A673 (cell line): ENCODE data around the gene SEC14L3.

Experiments
- EZH2 ChIP-seq: fragments of 200-600 bp; sonication (generic); IDR thresholded peaks from 2 replicates; pipeline ENCODE4 v1.6.1; 2017; ENCODE audit warnings: borderline replicate concordance, low read depth, mild to moderate bottlenecking, mixed read lengths, antibody characterized with exemption, low read length; ENCODE audit not compliant: poor library complexity, severe bottlenecking
- TF ChIP-seq, protein P1 (sequence below): fragments of 300-800, 200-600 bp; sonication (generic); conservative IDR thresholded peaks from 2 replicates; pipeline ENCODE4 v1.5.1; 2017; ENCODE audit warnings: low read depth, mild to moderate bottlenecking, antibody characterized with exemption, low read length, moderate library complexity, mixed read lengths

DNA sequence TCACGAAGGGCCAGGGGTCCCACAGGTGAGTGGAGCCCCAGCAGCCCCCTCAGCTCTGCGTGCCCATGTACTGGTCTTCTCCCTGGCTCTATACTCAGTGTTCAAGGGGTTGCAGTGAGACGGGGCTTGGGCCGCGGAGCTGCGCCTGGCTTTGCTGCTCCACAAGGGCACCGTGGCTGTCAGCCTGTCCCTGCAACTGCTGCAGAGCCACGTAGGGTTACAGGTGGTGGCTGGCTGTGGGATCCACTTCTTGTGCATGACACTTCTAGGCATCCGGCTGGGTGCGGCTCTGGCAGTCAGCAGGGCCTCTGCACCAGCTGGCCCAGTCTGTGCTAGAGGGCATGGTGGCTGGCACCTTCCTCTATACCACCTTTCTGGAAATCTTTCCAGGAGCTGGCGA is 32.0 kb downstream of the SEC14L3 start:
- TF ChIP-seq, protein P1, sequence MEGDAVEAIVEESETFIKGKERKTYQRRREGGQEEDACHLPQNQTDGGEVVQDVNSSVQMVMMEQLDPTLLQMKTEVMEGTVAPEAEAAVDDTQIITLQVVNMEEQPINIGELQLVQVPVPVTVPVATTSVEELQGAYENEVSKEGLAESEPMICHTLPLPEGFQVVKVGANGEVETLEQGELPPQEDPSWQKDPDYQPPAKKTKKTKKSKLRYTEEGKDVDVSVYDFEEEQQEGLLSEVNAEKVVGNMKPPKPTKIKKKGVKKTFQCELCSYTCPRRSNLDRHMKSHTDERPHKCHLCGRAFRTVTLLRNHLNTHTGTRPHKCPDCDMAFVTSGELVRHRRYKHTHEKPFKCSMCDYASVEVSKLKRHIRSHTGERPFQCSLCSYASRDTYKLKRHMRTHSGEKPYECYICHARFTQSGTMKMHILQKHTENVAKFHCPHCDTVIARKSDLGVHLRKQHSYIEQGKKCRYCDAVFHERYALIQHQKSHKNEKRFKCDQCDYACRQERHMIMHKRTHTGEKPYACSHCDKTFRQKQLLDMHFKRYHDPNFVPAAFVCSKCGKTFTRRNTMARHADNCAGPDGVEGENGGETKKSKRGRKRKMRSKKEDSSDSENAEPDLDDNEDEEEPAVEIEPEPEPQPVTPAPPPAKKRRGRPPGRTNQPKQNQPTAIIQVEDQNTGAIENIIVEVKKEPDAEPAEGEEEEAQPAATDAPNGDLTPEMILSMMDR: no peak
- no peak for TF ChIP-seq EZH2
